RPMI7951 (cell line): ENCODE measurements around the gene ELL2. TPM values are rescaled to one million over a fixed set of nuclear protein-coding genes. Genes with fewer than 3 reads are reported as not detected.
"Not testable (repeated sequence)": the region's sequence is repeated elsewhere in the genome, so short reads cannot be mapped to it uniquely, and the experiment has no call there.

ENCODE experiments used
- DNase-seq: peaks from one replicate; pipeline ENCODE4 v3.0.0-alpha.2; 2012; ENCODE audit warnings: low read depth
- total RNA-seq: library from RNA; depleted of rRNA; stranded (reverse); fragments of >200 nt; shearing (Covaris generic); gene quantifications from 2 replicates; pipeline ENCODE4 v1.2.3, GENCODE V29; 2014; rRNA removed

ELL2 gene
- total RNA-seq, 1 experiment from 2014 or later: 19.8 TPM

GRCh38 chr5:95840956-95841705 is 120.5 kb downstream of the ELL2 start:
- DNase-seq: no peak

DNA sequence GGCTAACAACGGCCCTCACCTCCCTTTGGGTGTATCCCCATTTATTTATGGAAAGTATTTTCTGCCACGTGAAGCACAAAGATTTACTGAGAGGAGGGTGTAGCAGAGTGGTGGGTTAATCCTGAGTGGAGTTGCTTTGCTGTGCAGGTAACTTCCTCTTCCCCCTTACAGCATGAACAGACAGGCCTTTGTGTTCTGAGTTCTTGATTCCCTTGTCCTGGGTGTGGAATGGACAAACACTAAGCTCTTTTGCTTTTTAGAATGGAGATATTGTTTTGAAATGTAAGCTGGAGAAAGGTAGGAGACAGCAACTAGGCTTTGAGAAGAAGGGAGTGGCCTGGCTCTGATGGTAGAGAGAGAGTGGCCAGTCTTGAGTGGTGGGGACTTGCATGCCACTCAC is 122.0 kb downstream of the ELL2 start:
- DNase-seq: no peak

- no peak for DNase-seq
Observed at GRCh38 chr5:95838556-95838955, 123.1 kb downstream of the ELL2 start.

GRCh38 chr5:95838001-95838520 is 123.6 kb downstream of the ELL2 start:
- no peak for DNase-seq

DNA sequence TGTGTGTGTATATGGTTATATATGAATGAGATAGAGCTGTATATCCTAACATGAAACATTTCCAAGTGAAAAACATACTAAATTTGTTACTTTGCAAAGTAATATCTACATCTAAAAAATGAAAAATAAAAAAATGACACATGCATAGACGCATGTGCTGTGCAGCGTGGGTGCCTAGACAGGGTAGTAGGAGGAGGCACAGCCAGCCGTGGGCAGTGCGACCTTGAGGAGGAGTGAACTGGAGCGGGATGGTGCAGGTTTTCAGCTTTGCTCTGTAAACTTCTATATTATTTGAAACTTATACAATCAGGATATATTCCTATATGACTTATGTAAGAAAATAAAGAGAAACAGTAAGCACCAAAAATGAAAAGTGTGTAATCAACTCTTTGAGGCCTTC is 124.2 kb downstream of the ELL2 start:
- DNase-seq: no peak

DNA sequence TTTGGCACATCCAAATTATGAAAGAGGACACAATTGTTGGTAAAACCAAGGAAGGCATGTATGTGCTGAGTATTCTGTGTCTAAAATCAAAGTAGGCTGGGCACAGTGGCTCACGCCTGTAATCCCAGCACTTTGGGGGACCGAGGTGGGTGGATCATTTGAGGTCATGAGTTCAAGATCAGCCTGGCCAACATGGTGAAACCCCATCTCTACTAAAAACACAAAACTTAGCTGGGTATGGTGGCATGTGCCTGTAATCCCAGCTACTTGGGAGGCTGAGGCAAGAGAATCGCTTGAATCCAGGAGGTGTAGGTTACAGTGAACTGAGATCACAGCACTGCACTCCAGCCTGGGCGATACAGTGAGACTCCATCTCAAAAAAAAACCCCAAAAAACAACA is 124.7 kb downstream of the ELL2 start:
- DNase-seq: not testable (repeated sequence)

GRCh38 chr5:95836544-95836943 is 125.1 kb downstream of the ELL2 start:
- DNase-seq: no peak

GRCh38 chr5:95835682-95836385 is 125.8 kb downstream of the ELL2 start:
- DNase-seq: no peak

Other genes starting within 250 kb of the ELL2 start
- gene RHOBTB3, start 230.5 kb downstream of the ELL2 start, total RNA-seq: 64.2 and 70.2 TPM in 2 replicates
- 27.0 and 27.9 TPM in 2 replicates for gene GLRX, start 139.1 kb downstream of the ELL2 start, total RNA-seq